ENCODE results near the gene NLRP6.
A peak's percentile ranks its signal among the peaks of the same experiment; 100 is the strongest.
"Not testable (repeated sequence)": the region's sequence is repeated elsewhere in the genome, so short reads cannot be mapped to it uniquely, and the experiment has no call there.

NLRP6 gene

DNA sequence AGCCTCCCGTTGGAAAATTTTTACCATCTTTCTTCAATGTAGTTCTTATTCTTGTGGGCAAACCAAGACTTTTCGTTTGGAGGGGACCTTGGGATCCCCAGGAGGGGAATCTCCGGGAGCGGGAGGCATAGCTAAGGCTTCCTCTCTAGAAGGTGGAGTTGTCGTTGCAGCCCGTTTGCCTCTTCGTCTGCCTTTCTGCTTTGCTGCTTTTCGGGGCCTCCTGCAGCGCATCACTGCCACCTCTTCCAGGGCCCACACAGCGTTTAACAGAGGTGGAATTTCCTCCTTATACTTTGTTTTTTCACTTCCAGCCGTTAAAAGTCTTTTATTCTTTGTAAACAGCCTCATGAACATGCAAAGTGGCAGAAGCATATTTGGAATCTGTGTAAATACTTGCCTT is 45.9 kb downstream of the NLRP6 start:
- Histone ChIP-seq H3K27ac (ENCODE audit: poor library complexity, severe bottlenecking) (no peak overlapping the region), H3K4me1 (ENCODE audit: insufficient read depth, poor library complexity, severe bottlenecking) (no peaks in the 10 kb centered on the region), H3K27me3 (ENCODE audit: insufficient read depth, poor library complexity, severe bottlenecking) (no peaks in the 10 kb centered on the region), H3K4me3 (ENCODE audit: severe bottlenecking) (no peak overlapping the region), H3K9me3 (ENCODE audit: severe bottlenecking) (no peaks in the 10 kb centered on the region), H3K36me3 (ENCODE audit: low read depth) (0 out of 2 replicates have a peak, but pooled peaks cover 5% of the 10 kb centered on the region)
- TF ChIP-seq, protein P1, sequence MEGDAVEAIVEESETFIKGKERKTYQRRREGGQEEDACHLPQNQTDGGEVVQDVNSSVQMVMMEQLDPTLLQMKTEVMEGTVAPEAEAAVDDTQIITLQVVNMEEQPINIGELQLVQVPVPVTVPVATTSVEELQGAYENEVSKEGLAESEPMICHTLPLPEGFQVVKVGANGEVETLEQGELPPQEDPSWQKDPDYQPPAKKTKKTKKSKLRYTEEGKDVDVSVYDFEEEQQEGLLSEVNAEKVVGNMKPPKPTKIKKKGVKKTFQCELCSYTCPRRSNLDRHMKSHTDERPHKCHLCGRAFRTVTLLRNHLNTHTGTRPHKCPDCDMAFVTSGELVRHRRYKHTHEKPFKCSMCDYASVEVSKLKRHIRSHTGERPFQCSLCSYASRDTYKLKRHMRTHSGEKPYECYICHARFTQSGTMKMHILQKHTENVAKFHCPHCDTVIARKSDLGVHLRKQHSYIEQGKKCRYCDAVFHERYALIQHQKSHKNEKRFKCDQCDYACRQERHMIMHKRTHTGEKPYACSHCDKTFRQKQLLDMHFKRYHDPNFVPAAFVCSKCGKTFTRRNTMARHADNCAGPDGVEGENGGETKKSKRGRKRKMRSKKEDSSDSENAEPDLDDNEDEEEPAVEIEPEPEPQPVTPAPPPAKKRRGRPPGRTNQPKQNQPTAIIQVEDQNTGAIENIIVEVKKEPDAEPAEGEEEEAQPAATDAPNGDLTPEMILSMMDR (IDR thresholded peaks at IDR 0.05; ENCODE audit: poor library complexity, severe bottlenecking), result no peak
- DNase-seq (ENCODE audit: low spot score) (no peak), ATAC-seq (ENCODE audit: low read depth) (no peak)

DNA sequence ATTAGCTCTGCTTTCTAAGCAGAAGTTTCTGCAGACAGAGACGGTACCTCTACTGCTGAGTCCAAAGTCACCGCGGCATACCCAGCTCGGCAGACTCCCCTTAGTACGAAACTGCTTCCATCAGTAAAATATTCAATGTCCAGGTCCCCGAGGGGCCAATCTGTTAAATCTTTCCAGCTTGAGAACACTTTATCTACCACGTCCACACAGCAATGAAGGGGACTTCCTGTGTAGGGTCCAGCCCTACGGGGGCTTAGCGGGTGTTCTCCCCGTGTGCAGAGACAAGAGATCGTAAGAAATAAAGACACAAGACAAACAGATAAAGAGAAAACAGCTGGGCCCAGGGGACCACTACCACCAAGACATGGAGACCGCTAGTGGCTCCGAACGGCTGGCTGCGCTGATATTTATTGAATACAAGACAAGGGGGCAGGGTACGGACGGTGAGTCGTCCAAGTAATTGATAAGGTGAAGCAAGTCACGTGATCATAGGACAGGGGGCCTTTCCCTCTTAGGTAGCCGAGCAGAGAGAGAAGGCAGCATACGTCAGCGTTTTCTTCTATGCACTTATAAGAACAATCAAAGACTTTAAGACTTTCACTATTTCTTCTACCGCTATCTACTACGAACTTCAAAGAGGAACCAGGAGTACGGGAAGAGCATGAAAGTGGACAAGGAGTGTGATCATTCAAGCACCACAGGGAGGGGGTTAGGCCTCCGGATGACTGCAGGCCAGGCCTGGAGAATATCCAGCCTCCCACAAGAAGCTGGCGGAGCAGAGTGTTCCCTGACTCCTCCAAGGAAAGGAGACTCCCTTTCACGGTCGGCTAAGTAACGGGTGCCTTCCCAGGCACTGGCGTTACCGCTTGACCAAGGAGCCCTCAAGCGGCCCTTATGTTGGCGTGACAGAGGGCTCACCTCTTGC is 46.6 kb downstream of the NLRP6 start:
- H3K27ac ChIP-seq (ENCODE audit: poor library complexity, severe bottlenecking); H3K27me3 ChIP-seq (ENCODE audit: insufficient read depth, poor library complexity, severe bottlenecking); H3K36me3 ChIP-seq (ENCODE audit: low read depth); H3K4me3 ChIP-seq (ENCODE audit: severe bottlenecking); ATAC-seq (ENCODE audit: low read depth); H3K4me1 ChIP-seq (ENCODE audit: insufficient read depth, poor library complexity, severe bottlenecking); H3K9me3 ChIP-seq (ENCODE audit: severe bottlenecking); DNase-seq (ENCODE audit: low spot score): not testable (repeated sequence)

DNA sequence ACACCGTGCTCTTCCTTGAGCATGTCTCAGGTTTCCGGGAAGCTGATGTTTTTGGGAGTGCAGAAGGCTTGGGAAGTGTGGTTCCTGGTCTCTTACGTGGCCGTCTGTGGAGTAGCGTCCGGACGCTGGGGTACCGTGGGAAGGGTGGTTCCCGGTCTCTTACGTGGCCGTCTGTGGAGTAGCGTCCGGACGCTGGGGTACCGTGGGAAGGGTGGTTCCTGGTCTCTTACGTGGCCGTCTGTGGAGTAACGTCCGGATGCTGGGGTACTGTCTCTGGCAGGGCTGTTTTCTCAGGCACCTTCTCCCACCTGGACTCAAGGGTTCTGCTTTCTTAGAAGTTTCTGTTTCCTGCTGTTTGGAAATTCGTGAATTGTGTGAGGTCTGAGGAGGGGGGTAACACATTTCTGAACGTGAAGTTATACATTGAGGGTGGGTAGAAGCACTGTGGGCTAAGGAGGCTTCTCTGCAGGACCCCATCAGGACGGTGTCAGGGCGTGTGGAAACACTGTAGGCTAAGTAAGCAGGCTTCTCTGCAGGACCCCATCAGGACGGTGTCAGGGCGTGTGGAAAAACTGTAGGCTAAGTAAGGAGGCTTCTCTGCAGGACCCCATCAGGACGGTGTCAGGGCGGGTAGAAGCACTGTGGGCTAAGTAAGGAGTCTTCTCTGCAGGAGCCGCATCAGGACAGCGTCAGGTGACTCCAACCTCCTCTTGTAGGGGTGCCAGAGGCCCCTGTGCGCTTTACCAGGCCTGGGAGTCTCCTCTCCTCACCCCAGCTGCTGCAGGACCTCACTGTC is 47.8 kb downstream of the NLRP6 start:
- H3K27me3 ChIP-seq (ENCODE audit: insufficient read depth, poor library complexity, severe bottlenecking), result no peaks in the 10 kb centered on the region
- no peak overlapping the region for H3K27ac ChIP-seq (ENCODE audit: poor library complexity, severe bottlenecking)
- TF ChIP-seq, protein P1 (IDR thresholded peaks at IDR 0.05; ENCODE audit: poor library complexity, severe bottlenecking), result no peak
- ATAC-seq (ENCODE audit: low read depth), result peak; percentile 19; the same call in 1 of the 3 replicates
- H3K4me3 ChIP-seq (ENCODE audit: severe bottlenecking), result no peak overlapping the region
- H3K36me3 ChIP-seq (ENCODE audit: low read depth), result no peaks in the 10 kb centered on the region
- no peak for DNase-seq (ENCODE audit: low spot score)
- H3K9me3 ChIP-seq (ENCODE audit: severe bottlenecking), result no peaks in the 10 kb centered on the region
- H3K4me1 ChIP-seq (ENCODE audit: insufficient read depth, poor library complexity, severe bottlenecking), result no peaks in the 10 kb centered on the region

DNA sequence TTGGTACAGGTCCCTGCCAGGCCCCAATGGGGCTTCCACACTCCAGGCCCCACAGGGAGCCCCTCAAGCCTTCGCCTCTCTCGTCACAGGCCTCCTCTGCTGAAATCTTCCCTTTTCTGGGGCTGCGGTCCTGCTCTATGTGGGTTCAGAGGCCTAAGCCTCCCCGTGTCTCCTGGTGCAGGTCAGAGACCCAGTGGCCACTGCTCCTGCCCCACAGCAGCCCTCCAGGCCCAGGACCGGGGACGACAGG is 48.3 kb downstream of the NLRP6 start:
- DNase-seq (ENCODE audit: low spot score) (no peak), ATAC-seq (ENCODE audit: low read depth) (no peak)
- TF ChIP-seq, protein P1 (IDR thresholded peaks at IDR 0.05; ENCODE audit: poor library complexity, severe bottlenecking), result no peak
- Histone ChIP-seq H3K9me3 (ENCODE audit: severe bottlenecking) (no peaks in the 10 kb centered on the region), H3K27me3 (ENCODE audit: insufficient read depth, poor library complexity, severe bottlenecking) (no peaks in the 10 kb centered on the region), H3K36me3 (ENCODE audit: low read depth) (no peaks in the 10 kb centered on the region), H3K4me1 (ENCODE audit: insufficient read depth, poor library complexity, severe bottlenecking) (no peaks in the 10 kb centered on the region), H3K27ac (ENCODE audit: poor library complexity, severe bottlenecking) (no peak overlapping the region), H3K4me3 (ENCODE audit: severe bottlenecking) (no peak overlapping the region)

DNA sequence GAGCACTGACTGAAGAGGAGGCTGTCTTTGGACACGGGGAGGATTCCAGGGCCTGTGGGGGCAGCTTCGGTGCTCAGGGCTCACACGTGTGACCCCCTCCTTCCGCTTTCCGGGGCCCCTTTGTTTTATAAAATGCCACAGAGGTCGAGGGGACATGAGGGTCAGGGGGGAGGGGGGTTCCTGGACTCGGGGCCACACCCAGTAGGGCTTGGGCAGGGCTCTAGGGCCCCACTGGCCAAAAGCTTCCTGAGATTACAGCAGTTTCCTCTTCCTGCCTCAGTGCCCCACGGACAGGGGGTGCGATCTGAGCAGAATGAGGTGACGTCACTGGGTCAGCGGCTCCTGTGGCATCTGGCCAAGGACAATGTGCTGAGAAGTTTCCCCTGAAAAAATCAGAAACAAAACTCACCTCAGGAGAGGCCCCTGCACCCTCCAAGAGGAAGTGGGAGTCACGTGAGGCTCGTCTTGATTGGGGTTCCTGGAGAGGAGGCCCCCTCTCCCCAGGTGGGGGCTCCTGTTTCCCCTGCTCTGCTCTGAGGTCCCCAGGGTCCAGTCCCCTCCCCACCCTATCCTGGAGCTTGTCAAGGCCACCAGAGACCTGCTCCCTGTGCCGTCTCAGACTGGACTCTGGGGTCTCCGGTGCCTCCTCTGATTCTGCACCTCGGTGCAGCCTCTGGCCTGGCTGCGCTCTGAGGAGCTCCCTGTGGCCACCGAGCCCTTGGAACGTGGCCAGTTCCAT is 48.8 kb downstream of the NLRP6 start:
- Histone ChIP-seq H3K27ac (ENCODE audit: poor library complexity, severe bottlenecking) (no peak overlapping the region), H3K4me3 (ENCODE audit: severe bottlenecking) (no peak overlapping the region), H3K27me3 (ENCODE audit: insufficient read depth, poor library complexity, severe bottlenecking) (no peaks in the 10 kb centered on the region), H3K9me3 (ENCODE audit: severe bottlenecking) (no peaks in the 10 kb centered on the region), H3K36me3 (ENCODE audit: low read depth) (no peaks in the 10 kb centered on the region), H3K4me1 (ENCODE audit: insufficient read depth, poor library complexity, severe bottlenecking) (no peaks in the 10 kb centered on the region)
- ATAC-seq (ENCODE audit: low read depth) (no peak), DNase-seq (ENCODE audit: low spot score) (no peak)
- TF ChIP-seq, protein P1 (IDR thresholded peaks at IDR 0.05; ENCODE audit: poor library complexity, severe bottlenecking), result no peak

All from RWPE2 (cell line).